Aorta (tissue), 5 donors: ENCODE results near the gene PCBD1. TPM values are rescaled to one million over a fixed set of nuclear protein-coding genes. Genes with fewer than 3 reads are reported as not detected.

Experiments
- ATAC-seq: fragments of 200-7000 bp; cut with Tn5 transposase; one replicate; pipeline ENCODE4 v1.9.1; 2022; ENCODE audit warnings: moderate library complexity; ENCODE audit not compliant: low FRiP score
- DNase-seq, 2 donors: peaks; one replicate each; pipeline ENCODE4 v3.0.0-alpha.2; 2020
- H3K27ac ChIP-seq, 2 donors: one replicate each; pipeline ENCODE4 v1.5.1; 2013; ENCODE audit warnings: low read length in 2 of 2, mild to moderate bottlenecking in 2 of 2, moderate library complexity in 2 of 2, control low read depth in 1 of 2, inconsistent platforms in 1 of 2, low read depth in 1 of 2
- H3K27me3 ChIP-seq, 2 donors: one replicate each; pipeline ENCODE4 v1.6.1; 2013; ENCODE audit warnings: control low read depth in 1 of 2, low read length in 1 of 2, mild to moderate bottlenecking in 1 of 2, moderate library complexity in 1 of 2; ENCODE audit not compliant: insufficient read depth in 2 of 2, control insufficient read depth in 1 of 2
- H3K36me3 ChIP-seq, 2 donors: one replicate each; pipeline ENCODE4 v1.6.1; 2013; ENCODE audit warnings: control low read depth in 1 of 2, low read length in 1 of 2, mild to moderate bottlenecking in 1 of 2; ENCODE audit not compliant: insufficient read depth in 2 of 2, control insufficient read depth in 1 of 2
- H3K4me1 ChIP-seq, 2 donors: one replicate each; pipeline ENCODE4 v1.6.1; 2013; ENCODE audit warnings: low read length in 2 of 2, control low read depth in 1 of 2, mild to moderate bottlenecking in 1 of 2, moderate library complexity in 1 of 2; ENCODE audit not compliant: insufficient read depth in 2 of 2, control insufficient read depth in 1 of 2
- H3K4me3 ChIP-seq, 2 donors: one replicate each; pipeline ENCODE4 v1.5.1; 2013; ENCODE audit warnings: low read length in 2 of 2, control low read depth in 1 of 2, mild to moderate bottlenecking in 1 of 2
- H3K9me3 ChIP-seq: one replicate; pipeline ENCODE4 v1.6.1; 2013; ENCODE audit warnings: mild to moderate bottlenecking, low read length; ENCODE audit not compliant: control insufficient read depth
- WGBS, 2 donors: extraction: QIAGEN DNeasy Blood & Tissue Kit; methylation state at CpG; one replicate each; pipeline ENCODE4 v1.1.7; 2013; 5-methylcytosine and 5-hydroxymethylcytosine counted together
- intact Hi-C, 2 donors: fragments of 100-400 bp; cut with DNase I; formaldehyde crosslinking; loops; one replicate each; pipeline versions ENCODE4 v1.14.2 to v1.15.0; 2022
- polyA plus RNA-seq, 2 donors: library from polyadenylated mRNA; stranded (reverse); fragments of 200-250 nt; gene quantifications; one replicate each; pipeline ENCODE4 v1.2.3, GENCODE V29; 2013
- total RNA-seq, 2 donors: library from RNA; stranded (reverse); fragmentation: NEBNext Ultra II Directional; extraction: Animal tissue kit (Norgen Biotek cat#: 25700); gene quantifications; one replicate each; pipeline ENCODE4 v1.2.1, GENCODE V29; 2021
- donor health status: healthy with polysubstance abuse.
- donor health status: Bipolar disorder and iron deficiency.
- donor health status: DM: no; HTN: no; CAD: no.
- donor health status: DM: no; HTN: no; CAD: no.
- donor health status: DM: yes; HTN: yes; CAD: no.

The PCBD1 gene
- total and polyA plus RNA-seq, 4 donors = 46.0 to 84.3 (median 57.4) TPM

GRCh38 chr10:70906953-70907636, 18.7 kb upstream of the PCBD1 start:
- 86 to 91% methylated on average over 15 of the region's 15 CpGs for WGBS, 2 donors
- H3K36me3 ChIP-seq = no peaks in the 10 kb centered on the region
- no peak overlapping the region for H3K27ac ChIP-seq
- intact Hi-C loops = no loop called here
- H3K4me1 ChIP-seq = no peaks in the 10 kb centered on the region
- ATAC-seq (no peak), DNase-seq (peak; percentile 31 to 51)
- H3K4me3 ChIP-seq = no peak overlapping the region
- no peaks in the 10 kb centered on the region for H3K9me3 ChIP-seq
- H3K27me3 ChIP-seq = no peaks in the 10 kb centered on the region

DNA sequence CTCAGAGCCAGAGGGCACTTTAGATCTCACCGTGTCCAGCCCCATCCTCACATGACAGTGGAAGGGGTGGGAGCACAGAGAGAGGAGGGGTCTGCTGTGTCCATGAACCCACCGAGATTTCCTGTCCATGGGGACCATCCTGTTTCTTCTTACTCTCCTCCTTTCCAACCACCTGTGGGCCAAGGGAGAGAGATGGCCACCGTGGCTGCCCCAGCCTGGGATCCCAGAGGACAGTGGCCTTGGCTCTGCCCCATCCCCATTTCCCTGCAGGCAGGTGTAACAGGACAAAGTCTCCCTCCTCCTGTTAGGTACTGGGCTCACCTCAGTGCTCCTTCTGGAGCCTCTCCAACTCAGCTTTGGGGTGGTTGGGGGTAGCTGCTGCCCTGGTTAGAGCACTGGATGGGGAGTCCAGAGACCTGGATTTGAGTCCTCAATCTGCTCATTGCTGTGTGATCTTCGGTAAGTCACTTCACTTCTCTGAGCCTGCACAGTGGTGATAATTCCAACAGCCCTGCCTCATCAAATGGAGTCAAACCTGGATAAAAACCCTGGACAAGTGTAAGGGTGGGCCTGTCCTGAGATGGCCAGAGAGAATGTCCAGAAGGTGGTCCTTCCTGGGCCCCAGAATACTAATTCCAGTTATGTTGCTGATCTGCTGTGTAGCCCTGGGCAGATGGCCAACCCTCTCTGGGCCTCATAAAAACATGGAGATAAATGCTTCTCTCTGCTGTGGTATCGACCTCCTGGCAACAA, 17.8 kb upstream of the PCBD1 start:
- H3K27ac ChIP-seq = no peak overlapping the region
- no peaks in the 10 kb centered on the region for H3K9me3 ChIP-seq
- H3K36me3 ChIP-seq = no peaks in the 10 kb centered on the region
- intact Hi-C loops = no loop called here
- ATAC-seq = no peak
- H3K4me3 ChIP-seq = no peak overlapping the region
- no peaks in the 10 kb centered on the region for H3K4me1 ChIP-seq
- H3K27me3 ChIP-seq = no peaks in the 10 kb centered on the region
- peak in 1 of 2 donors; percentile 12 for DNase-seq
- WGBS, 2 donors = 92% methylated on average over 5 of the region's 5 CpGs

DNA sequence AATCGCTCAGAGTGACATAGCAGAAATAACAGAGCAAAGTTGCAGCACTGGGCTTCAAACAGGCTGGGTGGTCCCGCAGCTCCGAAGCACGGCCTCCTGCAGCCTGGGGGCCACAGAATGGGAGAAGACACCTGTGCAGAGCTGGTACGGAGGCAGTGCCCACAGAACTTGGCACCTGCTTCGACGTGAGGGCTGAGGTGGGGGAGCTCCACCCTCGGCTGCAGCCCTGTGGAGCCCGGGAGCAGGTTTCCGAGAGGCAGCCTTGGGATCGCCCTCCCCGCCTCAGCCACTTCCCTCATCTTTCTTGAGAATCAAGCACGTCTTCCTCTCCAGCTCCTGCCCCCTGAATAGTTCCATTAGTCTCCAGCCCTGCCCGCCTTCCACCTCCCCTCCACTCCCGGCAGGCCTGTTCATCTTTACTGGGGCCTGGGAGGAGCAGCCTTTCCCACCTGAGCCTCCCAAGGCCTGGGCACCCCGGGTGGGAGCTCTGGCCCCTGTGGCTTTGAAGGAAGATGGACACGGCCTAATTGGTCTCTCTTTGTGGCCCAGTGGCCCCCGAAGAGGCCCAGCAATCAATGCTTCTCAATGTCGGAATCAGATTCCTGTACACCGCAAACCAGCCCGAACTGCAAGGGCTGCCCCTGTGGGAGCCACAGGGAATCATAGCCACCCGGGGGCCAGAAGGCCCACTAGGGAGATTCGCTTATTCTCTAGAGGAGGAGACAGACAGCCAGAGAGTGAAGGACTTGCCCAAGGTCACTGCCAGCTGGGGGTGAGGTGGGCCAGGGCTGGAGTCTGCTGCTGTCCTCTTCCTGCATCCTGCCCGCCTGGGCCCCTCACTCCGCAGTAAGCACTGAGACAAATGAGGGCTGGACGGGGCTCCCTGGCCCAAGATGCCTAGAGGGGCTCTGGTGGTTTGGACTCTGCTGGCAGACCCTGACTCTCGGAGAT, 17.0 kb upstream of the PCBD1 start:
- Histone ChIP-seq H3K27ac (no peak overlapping the region), H3K36me3 (no peaks in the 10 kb centered on the region), H3K4me1 (no peaks in the 10 kb centered on the region), H3K27me3 (no peaks in the 10 kb centered on the region), H3K4me3 (no peak overlapping the region), H3K9me3 (no peaks in the 10 kb centered on the region)
- intact Hi-C loops = no loop called here
- peak in 1 of 2 donors; percentile 18 for DNase-seq
- 89 to 90% methylated on average over 27 of the region's 27 CpGs for WGBS, 2 donors
- ATAC-seq = no peak

GRCh38 chr10:70903262-70903921, 15.0 kb upstream of the PCBD1 start:
- Histone ChIP-seq H3K4me3 (no peak overlapping the region), H3K36me3 (no peaks in the 10 kb centered on the region), H3K27me3 (no peaks in the 10 kb centered on the region), H3K9me3 (no peaks in the 10 kb centered on the region), H3K4me1 (no peaks in the 10 kb centered on the region), H3K27ac (no peak overlapping the region)
- intact Hi-C loops = no loop called here
- peak; percentile 54 for ATAC-seq
- 48 to 55% methylated on average over 14 of the region's 14 CpGs for WGBS, 2 donors
- peak in 1 of 2 donors; percentile 66 for DNase-seq

GRCh38 chr10:70902661-70903261, 14.4 kb upstream of the PCBD1 start:
- H3K36me3 ChIP-seq = no peaks in the 10 kb centered on the region
- 68 to 70% methylated on average over 5 of the region's 5 CpGs for WGBS, 2 donors
- no peaks in the 10 kb centered on the region for H3K4me1 ChIP-seq
- intact Hi-C loops = no loop called here
- H3K9me3 ChIP-seq = no peaks in the 10 kb centered on the region
- no peak overlapping the region for H3K4me3 ChIP-seq
- H3K27me3 ChIP-seq = no peaks in the 10 kb centered on the region
- no peak overlapping the region for H3K27ac ChIP-seq
- no peak for DNase-seq
- no peak for ATAC-seq

DNA sequence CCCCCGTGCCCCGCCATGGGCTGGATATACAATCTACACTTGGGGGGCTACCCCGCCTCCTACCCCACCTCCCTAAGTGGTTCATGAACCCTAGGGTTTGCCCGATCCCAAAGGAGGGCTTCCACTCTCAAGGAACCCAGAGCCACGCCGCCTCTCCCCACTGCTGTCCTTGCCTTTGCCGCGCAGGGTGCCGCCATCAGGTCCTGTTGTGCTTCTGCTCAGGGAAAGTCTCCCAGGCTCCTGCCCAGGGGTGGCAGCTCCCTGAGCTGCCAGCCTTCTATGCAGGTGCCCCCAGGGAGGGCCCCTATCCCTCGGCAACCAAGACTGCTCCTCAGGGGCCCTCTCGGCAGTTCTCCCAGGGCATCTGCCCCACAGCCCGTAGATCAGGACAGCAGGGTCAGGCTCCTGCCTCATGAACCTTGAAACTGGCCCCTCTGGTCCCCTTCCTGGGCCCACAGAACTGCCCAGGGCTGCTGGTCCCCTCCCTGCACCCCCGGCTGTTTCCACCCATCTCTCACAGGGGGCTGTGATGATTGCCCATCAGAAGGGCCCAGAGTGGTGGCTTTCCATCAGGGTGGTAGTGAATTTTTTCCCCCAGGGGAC, 13.0 kb upstream of the PCBD1 start:
- intact Hi-C loops = no loop called here
- H3K9me3 ChIP-seq = no peaks in the 10 kb centered on the region
- H3K27ac ChIP-seq = no peak overlapping the region
- WGBS, 2 donors = 94 to 98% methylated on average over 13 of the region's 13 CpGs
- no peaks in the 10 kb centered on the region for H3K4me1 ChIP-seq
- DNase-seq (no peak), ATAC-seq (no peak)
- H3K36me3 ChIP-seq = no peaks in the 10 kb centered on the region
- no peaks in the 10 kb centered on the region for H3K27me3 ChIP-seq
- no peak overlapping the region for H3K4me3 ChIP-seq

DNA sequence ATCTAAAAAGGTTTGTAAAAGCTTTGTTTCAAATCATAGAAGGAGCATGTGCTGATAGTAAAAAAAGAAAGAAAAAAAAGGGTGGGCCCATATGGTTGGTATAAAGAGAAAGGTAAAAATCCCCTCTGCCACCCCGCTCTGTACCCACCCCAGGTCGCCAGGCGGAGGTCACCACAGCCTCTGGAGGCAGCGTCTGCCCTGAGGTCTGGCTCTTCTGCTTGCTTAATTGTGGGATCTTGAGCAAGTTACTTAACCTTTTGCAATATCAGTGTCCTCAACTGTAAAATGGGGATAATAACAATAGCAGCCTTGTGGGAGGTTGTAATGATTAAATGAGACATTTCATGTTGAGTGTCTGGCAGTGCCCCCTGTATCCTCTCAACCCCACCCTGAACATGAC, 10.7 kb upstream of the PCBD1 start:
- Histone ChIP-seq H3K9me3 (no peaks in the 10 kb centered on the region), H3K36me3 (no peaks in the 10 kb centered on the region), H3K4me1 (no peaks in the 10 kb centered on the region), H3K4me3 (no peak overlapping the region), H3K27ac (no peak overlapping the region), H3K27me3 (no peaks in the 10 kb centered on the region)
- intact Hi-C loops = no loop called here
- WGBS, 2 donors = 94 to 100% methylated on average over 4 of the region's 4 CpGs
- DNase-seq (no peak), ATAC-seq (no peak)

GRCh38 chr10:70898687-70899086, 10.3 kb upstream of the PCBD1 start:
- H3K27me3 ChIP-seq = no peaks in the 10 kb centered on the region
- H3K9me3 ChIP-seq = no peaks in the 10 kb centered on the region
- H3K4me3 ChIP-seq = no peak overlapping the region
- DNase-seq = no peak
- H3K36me3 ChIP-seq = no peaks in the 10 kb centered on the region
- intact Hi-C loops = no loop called here
- ATAC-seq = no peak
- no peaks in the 10 kb centered on the region for H3K4me1 ChIP-seq
- 91 to 94% methylated on average over 3 of the region's 3 CpGs for WGBS, 2 donors
- H3K27ac ChIP-seq = no peak overlapping the region
